ENCODE results near the gene KRT16.
"Not testable (repeated sequence)": the region's sequence is repeated elsewhere in the genome, so short reads cannot be mapped to it uniquely, and the experiment has no call there.

The KRT16 gene

DNA sequence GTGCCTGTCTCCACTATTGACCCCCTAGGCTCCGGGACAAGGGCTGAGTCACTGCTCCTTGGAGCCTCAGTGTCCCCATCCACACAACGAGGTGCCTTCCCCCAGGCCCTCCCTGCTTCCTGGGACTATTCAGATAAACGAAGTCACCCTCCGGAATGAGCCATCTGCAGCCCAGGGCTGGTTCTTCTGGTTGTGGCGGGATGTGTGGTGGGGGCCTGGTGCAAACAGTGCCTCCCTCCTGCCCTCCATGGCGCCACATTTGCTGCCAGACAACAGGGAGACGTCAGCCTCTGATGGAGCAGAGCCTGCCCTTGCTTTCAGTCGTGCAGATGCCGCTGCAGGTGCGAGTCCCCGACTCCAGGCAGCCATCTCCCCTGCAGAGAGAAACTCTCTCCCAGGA, 5.1 kb upstream of the KRT16 start:
- peak overlapping the region; percentile 99 for H3K27ac ChIP-seq (ENCODE audit: poor library complexity, severe bottlenecking)
- TF ChIP-seq, protein P1, sequence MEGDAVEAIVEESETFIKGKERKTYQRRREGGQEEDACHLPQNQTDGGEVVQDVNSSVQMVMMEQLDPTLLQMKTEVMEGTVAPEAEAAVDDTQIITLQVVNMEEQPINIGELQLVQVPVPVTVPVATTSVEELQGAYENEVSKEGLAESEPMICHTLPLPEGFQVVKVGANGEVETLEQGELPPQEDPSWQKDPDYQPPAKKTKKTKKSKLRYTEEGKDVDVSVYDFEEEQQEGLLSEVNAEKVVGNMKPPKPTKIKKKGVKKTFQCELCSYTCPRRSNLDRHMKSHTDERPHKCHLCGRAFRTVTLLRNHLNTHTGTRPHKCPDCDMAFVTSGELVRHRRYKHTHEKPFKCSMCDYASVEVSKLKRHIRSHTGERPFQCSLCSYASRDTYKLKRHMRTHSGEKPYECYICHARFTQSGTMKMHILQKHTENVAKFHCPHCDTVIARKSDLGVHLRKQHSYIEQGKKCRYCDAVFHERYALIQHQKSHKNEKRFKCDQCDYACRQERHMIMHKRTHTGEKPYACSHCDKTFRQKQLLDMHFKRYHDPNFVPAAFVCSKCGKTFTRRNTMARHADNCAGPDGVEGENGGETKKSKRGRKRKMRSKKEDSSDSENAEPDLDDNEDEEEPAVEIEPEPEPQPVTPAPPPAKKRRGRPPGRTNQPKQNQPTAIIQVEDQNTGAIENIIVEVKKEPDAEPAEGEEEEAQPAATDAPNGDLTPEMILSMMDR (IDR thresholded peaks at IDR 0.05; ENCODE audit: poor library complexity, severe bottlenecking) = no peak
- peaks cover 19% of the 10 kb centered on the region for H3K4me1 ChIP-seq (ENCODE audit: insufficient read depth, poor library complexity, severe bottlenecking)
- no peaks in the 10 kb centered on the region for H3K27me3 ChIP-seq (ENCODE audit: insufficient read depth, poor library complexity, severe bottlenecking)
- ATAC-seq (ENCODE audit: low read depth) = peak; percentile 7
- DNase-seq (ENCODE audit: low spot score) = peak; percentile 72
- H3K9me3 ChIP-seq (ENCODE audit: severe bottlenecking) = no peaks in the 10 kb centered on the region
- peaks cover 22% of the 10 kb centered on the region for H3K36me3 ChIP-seq (ENCODE audit: low read depth)
- no peak overlapping the region for H3K4me3 ChIP-seq (ENCODE audit: severe bottlenecking)

DNA sequence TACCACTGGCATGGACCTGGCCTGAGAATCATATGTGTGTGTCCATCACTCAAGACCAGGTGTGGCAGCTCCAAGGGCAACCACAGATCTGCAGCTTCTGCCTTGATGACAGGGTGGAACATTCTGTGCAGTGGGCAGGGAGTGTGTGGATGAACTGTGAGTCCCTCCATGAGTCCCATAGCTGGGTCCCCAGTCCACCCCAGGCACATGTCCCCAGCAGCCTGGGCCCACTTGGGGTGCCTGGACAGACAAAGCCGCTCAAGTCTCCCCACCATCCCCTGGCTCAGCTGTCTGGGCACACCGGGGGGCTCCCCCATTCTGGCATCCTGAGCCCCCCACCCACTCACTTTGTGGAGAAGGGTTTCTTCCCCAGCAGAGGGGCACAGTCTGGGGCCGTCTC, 4.6 kb upstream of the KRT16 start:
- Histone ChIP-seq H3K27ac (ENCODE audit: poor library complexity, severe bottlenecking) (peak overlapping the region; percentile 99), H3K4me3 (ENCODE audit: severe bottlenecking) (no peak overlapping the region), H3K27me3 (ENCODE audit: insufficient read depth, poor library complexity, severe bottlenecking) (no peaks in the 10 kb centered on the region), H3K4me1 (ENCODE audit: insufficient read depth, poor library complexity, severe bottlenecking) (peaks cover 19% of the 10 kb centered on the region), H3K36me3 (ENCODE audit: low read depth) (peaks cover 16% of the 10 kb centered on the region), H3K9me3 (ENCODE audit: severe bottlenecking) (no peaks in the 10 kb centered on the region)
- TF ChIP-seq, protein P1 (IDR thresholded peaks at IDR 0.05; ENCODE audit: poor library complexity, severe bottlenecking) = no peak
- ATAC-seq (ENCODE audit: low read depth) = no peak
- peak; percentile 68 for DNase-seq (ENCODE audit: low spot score)

DNA sequence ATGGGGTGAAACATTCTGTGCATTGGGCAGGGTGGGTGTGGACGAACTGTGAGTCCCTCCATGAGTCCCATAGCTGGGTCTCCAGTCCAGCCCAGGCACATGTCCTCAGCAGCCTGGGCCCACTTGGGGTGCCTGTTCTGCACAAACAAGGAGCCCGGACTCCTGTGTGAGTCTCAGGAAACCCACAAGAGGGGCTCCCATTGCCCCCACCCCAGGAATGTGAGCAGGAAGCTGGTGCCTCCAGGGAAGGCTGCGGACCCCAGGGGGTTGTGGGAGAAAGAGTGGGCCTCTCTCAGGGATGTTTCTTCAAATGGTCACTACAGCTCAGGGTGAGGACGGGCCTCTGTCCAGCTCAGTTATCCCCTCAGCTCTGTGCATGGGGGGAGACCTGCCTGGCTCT, 3.9 kb upstream of the KRT16 start:
- H3K4me1 ChIP-seq (ENCODE audit: insufficient read depth, poor library complexity, severe bottlenecking) = peaks cover 15% of the 10 kb centered on the region
- H3K27ac ChIP-seq (ENCODE audit: poor library complexity, severe bottlenecking) = peak overlapping the region; percentile 99
- H3K9me3 ChIP-seq (ENCODE audit: severe bottlenecking); H3K27me3 ChIP-seq (ENCODE audit: insufficient read depth, poor library complexity, severe bottlenecking); H3K4me3 ChIP-seq (ENCODE audit: severe bottlenecking); ATAC-seq (ENCODE audit: low read depth); H3K36me3 ChIP-seq (ENCODE audit: low read depth): not testable (repeated sequence)
- peak; percentile 59 for DNase-seq (ENCODE audit: low spot score)

DNA sequence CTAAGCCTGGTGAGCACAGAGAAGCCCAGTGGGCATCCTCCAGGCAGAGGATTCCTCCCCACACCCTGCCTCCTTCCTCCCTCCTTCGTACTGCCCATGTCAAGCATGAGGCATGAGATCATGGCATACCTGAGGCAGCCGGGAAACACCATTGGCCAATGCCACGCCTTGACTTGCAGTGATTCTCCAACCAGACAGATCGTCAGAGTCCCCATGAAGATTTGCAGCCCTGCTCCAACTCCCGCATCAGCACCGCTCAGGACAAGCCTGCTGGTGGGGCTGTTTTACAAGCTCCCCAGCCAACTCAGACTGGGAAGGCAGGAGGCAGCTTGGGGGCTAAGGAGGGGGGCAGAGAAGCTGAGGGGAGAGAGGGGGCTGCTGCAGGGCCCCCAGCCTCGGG, 2.9 kb upstream of the KRT16 start:
- DNase-seq (ENCODE audit: low spot score) (peak; percentile 94), ATAC-seq (ENCODE audit: low read depth) (peak; percentile 4)
- Histone ChIP-seq H3K27ac (ENCODE audit: poor library complexity, severe bottlenecking) (peak overlapping the region; percentile 99), H3K4me3 (ENCODE audit: severe bottlenecking) (no peak overlapping the region), H3K27me3 (ENCODE audit: insufficient read depth, poor library complexity, severe bottlenecking) (no peaks in the 10 kb centered on the region), H3K9me3 (ENCODE audit: severe bottlenecking) (no peaks in the 10 kb centered on the region), H3K4me1 (ENCODE audit: insufficient read depth, poor library complexity, severe bottlenecking) (peaks cover 15% of the 10 kb centered on the region), H3K36me3 (ENCODE audit: low read depth) (no peaks in the 10 kb centered on the region)
- TF ChIP-seq, protein P1 (IDR thresholded peaks at IDR 0.05; ENCODE audit: poor library complexity, severe bottlenecking) = peak; percentile 41

DNA sequence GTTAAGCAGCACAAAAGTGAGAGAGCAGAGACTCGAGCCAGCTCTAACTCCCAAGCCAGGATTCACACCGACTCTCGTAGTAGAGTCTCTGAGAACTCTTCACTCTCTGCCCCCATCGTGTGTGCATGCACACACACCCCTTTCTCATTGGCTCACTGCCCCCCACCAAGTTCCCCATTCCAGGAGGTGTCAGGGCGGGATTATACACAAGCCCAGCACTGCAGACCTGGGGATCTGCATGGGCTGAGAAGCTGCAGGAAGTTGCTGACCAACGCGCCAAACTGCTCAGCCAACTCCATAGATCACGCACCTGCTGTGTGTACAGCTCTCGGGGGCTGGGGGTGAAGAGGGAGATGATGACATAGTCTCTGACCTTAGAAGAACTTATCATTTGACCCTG, 2.2 kb upstream of the KRT16 start:
- ATAC-seq (ENCODE audit: low read depth); H3K27me3 ChIP-seq (ENCODE audit: insufficient read depth, poor library complexity, severe bottlenecking); H3K36me3 ChIP-seq (ENCODE audit: low read depth); H3K4me3 ChIP-seq (ENCODE audit: severe bottlenecking); DNase-seq (ENCODE audit: low spot score); H3K9me3 ChIP-seq (ENCODE audit: severe bottlenecking): not testable (repeated sequence)
- Histone ChIP-seq H3K4me1 (ENCODE audit: insufficient read depth, poor library complexity, severe bottlenecking) (peaks cover 15% of the 10 kb centered on the region), H3K27ac (ENCODE audit: poor library complexity, severe bottlenecking) (peak overlapping the region; percentile 99)

DNA sequence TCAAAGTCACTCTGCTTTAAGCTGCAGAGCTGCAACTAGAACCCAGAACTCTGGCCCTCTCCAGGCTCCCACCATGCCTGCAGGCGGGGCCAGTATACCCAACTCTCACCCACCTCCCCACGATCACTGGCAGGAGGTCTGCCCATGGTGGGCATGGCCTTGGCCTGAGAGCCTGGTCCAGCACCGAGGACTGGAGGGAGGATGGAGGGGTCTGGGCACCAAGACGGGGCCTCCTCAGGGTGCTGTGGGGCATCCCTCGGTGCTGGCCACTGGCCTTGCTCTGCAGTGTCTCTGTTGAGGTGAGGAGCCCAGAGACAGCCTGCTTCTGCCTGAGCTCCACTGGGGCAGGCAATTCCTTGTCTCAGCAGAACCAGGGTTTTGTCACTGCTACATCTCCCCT, 1.5 kb upstream of the KRT16 start:
- peaks cover 15% of the 10 kb centered on the region for H3K4me1 ChIP-seq (ENCODE audit: insufficient read depth, poor library complexity, severe bottlenecking)
- H3K27ac ChIP-seq (ENCODE audit: poor library complexity, severe bottlenecking) = peak overlapping the region; percentile 99
- no peak for DNase-seq (ENCODE audit: low spot score)
- no peaks in the 10 kb centered on the region for H3K36me3 ChIP-seq (ENCODE audit: low read depth)
- H3K4me3 ChIP-seq (ENCODE audit: severe bottlenecking) = no peak overlapping the region
- no peaks in the 10 kb centered on the region for H3K27me3 ChIP-seq (ENCODE audit: insufficient read depth, poor library complexity, severe bottlenecking)
- TF ChIP-seq, protein P1 (IDR thresholded peaks at IDR 0.05; ENCODE audit: poor library complexity, severe bottlenecking) = no peak
- ATAC-seq (ENCODE audit: low read depth) = no peak
- H3K9me3 ChIP-seq (ENCODE audit: severe bottlenecking) = no peaks in the 10 kb centered on the region
